ENCODE results near the gene MYO3B.
"Not testable (repeated sequence)": the region's sequence is repeated elsewhere in the genome, so short reads cannot be mapped to it uniquely, and the experiment has no call there.

MYO3B gene

GRCh38 chr2:170503971-170504809, 326.2 kb downstream of the MYO3B start:
- peak; percentile 45 for DNase-seq (ENCODE audit: low read depth, low spot score)

GRCh38 chr2:170504810-170505145, 326.8 kb downstream of the MYO3B start:
- DNase-seq (ENCODE audit: low read depth, low spot score), result peak; percentile 15

GRCh38 chr2:170505631-170506275, 327.8 kb downstream of the MYO3B start:
- peak; percentile 49 for DNase-seq (ENCODE audit: low read depth, low spot score)

GRCh38 chr2:170509452-170510193, 331.7 kb downstream of the MYO3B start:
- DNase-seq (ENCODE audit: low read depth, low spot score), result peak; percentile 53

- DNase-seq (ENCODE audit: low read depth, low spot score), result peak; percentile 44
Measured at GRCh38 chr2:170512266-170512665, 334.3 kb downstream of the MYO3B start.

GRCh38 chr2:170514140-170514539, 336.2 kb downstream of the MYO3B start:
- no peak for DNase-seq (ENCODE audit: low read depth, low spot score)

GRCh38 chr2:170517538-170517937, 339.6 kb downstream of the MYO3B start:
- DNase-seq (ENCODE audit: low read depth, low spot score), result no peak

GRCh38 chr2:170518911-170519310, 341.0 kb downstream of the MYO3B start:
- DNase-seq (ENCODE audit: low read depth, low spot score), result no peak

- DNase-seq (ENCODE audit: low read depth, low spot score), result no peak
Measured at GRCh38 chr2:170521299-170521698, 343.4 kb downstream of the MYO3B start.

- no peak for DNase-seq (ENCODE audit: low read depth, low spot score)
Measured at GRCh38 chr2:170523506-170523905, 345.6 kb downstream of the MYO3B start.

- peak; percentile 68 for DNase-seq (ENCODE audit: low read depth, low spot score)
Measured at GRCh38 chr2:170524828-170525565, 347.1 kb downstream of the MYO3B start.

- peak; percentile 98 for DNase-seq (ENCODE audit: low read depth, low spot score)
Measured at GRCh38 chr2:170525566-170525900, 347.6 kb downstream of the MYO3B start.

GRCh38 chr2:170530284-170530745, 352.4 kb downstream of the MYO3B start:
- DNase-seq (ENCODE audit: low read depth, low spot score), result peak; percentile 85

GRCh38 chr2:170530803-170531564, 353.0 kb downstream of the MYO3B start:
- no peak for DNase-seq (ENCODE audit: low read depth, low spot score)

- no peak for DNase-seq (ENCODE audit: low read depth, low spot score)
Measured at GRCh38 chr2:170531876-170532275, 353.9 kb downstream of the MYO3B start.

- no peak for DNase-seq (ENCODE audit: low read depth, low spot score)
Measured at GRCh38 chr2:170533156-170533555, 355.2 kb downstream of the MYO3B start.

- DNase-seq (ENCODE audit: low read depth, low spot score), result no peak
Measured at GRCh38 chr2:170535552-170535951, 357.6 kb downstream of the MYO3B start.

GRCh38 chr2:170544817-170545216, 366.9 kb downstream of the MYO3B start:
- DNase-seq (ENCODE audit: low read depth, low spot score), result no peak

- DNase-seq (ENCODE audit: low read depth, low spot score), result no peak
Measured at GRCh38 chr2:170548304-170548703, 370.4 kb downstream of the MYO3B start.

GRCh38 chr2:170550501-170550900, 372.6 kb downstream of the MYO3B start:
- no peak for DNase-seq (ENCODE audit: low read depth, low spot score)

GRCh38 chr2:170551899-170552298, 374.0 kb downstream of the MYO3B start:
- not testable (repeated sequence) for DNase-seq (ENCODE audit: low read depth, low spot score)

Data from astrocyte of the hippocampus (primary cell).